Astrocyte of the spinal cord (primary cell): ENCODE data around the gene CCDC91.

ENCODE experiments used
- DNase-seq: peaks from one replicate; pipeline ENCODE4 v3.0.0; 2011; ENCODE audit warnings: low read depth, low spot score
- H3K4me3 ChIP-seq: 2 replicates; pipeline ENCODE4 v1.5.1; 2011; ENCODE audit warnings: low read depth, mild to moderate bottlenecking, low read length, moderate library complexity
- CTCF ChIP-seq: IDR thresholded peaks from 2 replicates; pipeline ENCODE4 v1.5.1; 2012; ENCODE audit warnings: low read depth, mild to moderate bottlenecking, low read length, inconsistent platforms
- in situ Hi-C: cut with HindIII; loops from 2 replicates; pipeline ENCODE4 v1.10.0; 2017; ENCODE audit warnings: low sequenced_read_pairs

The CCDC91 gene

GRCh38 chr12:28215021-28215420 lies 24.8 kb downstream of the CCDC91 start:
- DNase-seq: no peak
- no peak for TF ChIP-seq CTCF
- in situ Hi-C loops: no loop called here
- no peak overlapping the region for H3K4me3 ChIP-seq

- DNase-seq: no peak
- H3K4me3 ChIP-seq: no peak overlapping the region
- no peak for TF ChIP-seq CTCF
- in situ Hi-C loops: no loop called here
Measured at GRCh38 chr12:28216016-28216415, 25.8 kb downstream of the CCDC91 start.

GRCh38 chr12:28217805-28218204 lies 27.5 kb downstream of the CCDC91 start:
- in situ Hi-C loops: no loop called here
- TF ChIP-seq CTCF: no peak
- no peak overlapping the region for H3K4me3 ChIP-seq
- no peak for DNase-seq

GRCh38 chr12:28218875-28219274 lies 28.6 kb downstream of the CCDC91 start:
- H3K4me3 ChIP-seq: no peak overlapping the region
- no peak for TF ChIP-seq CTCF
- in situ Hi-C loops: no loop called here
- no peak for DNase-seq

GRCh38 chr12:28219827-28220226 lies 29.6 kb downstream of the CCDC91 start:
- H3K4me3 ChIP-seq: no peak overlapping the region
- no peak for DNase-seq
- TF ChIP-seq CTCF: no peak
- in situ Hi-C loops: no loop called here

GRCh38 chr12:28222081-28222700 lies 31.9 kb downstream of the CCDC91 start:
- no peak overlapping the region for H3K4me3 ChIP-seq
- in situ Hi-C loops: no loop called here
- TF ChIP-seq CTCF: no peak
- DNase-seq: no peak
